GM23248 (cell line): Measurements from ENCODE around the gene ERC1. TPM values are rescaled to one million over a fixed set of nuclear protein-coding genes. Genes with fewer than 3 reads are reported as not detected.

ENCODE experiments used
- DNase-seq: peaks from one replicate; pipeline ENCODE4 v3.0.0-alpha.2; 2015
- H2AFZ ChIP-seq: fragments of 200-600 bp; sonication (generic); 2 replicates; pipeline ENCODE4 v1.6.1; 2016; ENCODE audit warnings: antibody characterized with exemption
- H3F3A ChIP-seq: fragments of 200-600 bp; sonication (generic); 2 replicates; pipeline ENCODE4 v1.6.1; 2016; ENCODE audit warnings: mild to moderate bottlenecking, antibody characterized with exemption, mixed run types; ENCODE audit not compliant: insufficient read depth
- H3K27ac ChIP-seq: fragments of 200-600 bp; sonication (generic); 2 replicates; pipeline ENCODE4 v1.5.1; 2016; ENCODE audit warnings: mild to moderate bottlenecking
- H3K27me3 ChIP-seq: fragments of 200-600 bp; sonication (generic); replicated peaks from 2 replicates; pipeline ENCODE4 v1.6.1; 2016; ENCODE audit warnings: mild to moderate bottlenecking; ENCODE audit not compliant: insufficient read depth
- H3K36me3 ChIP-seq: fragments of 200-600 bp; sonication (generic); 2 replicates; pipeline ENCODE4 v1.6.1; 2016; ENCODE audit warnings: low read depth, mild to moderate bottlenecking
- H3K4me1 ChIP-seq: fragments of 200-600 bp; sonication (generic); 2 replicates; pipeline ENCODE4 v1.6.1; 2016; ENCODE audit warnings: mild to moderate bottlenecking; ENCODE audit not compliant: insufficient read depth
- H3K4me2 ChIP-seq: fragments of 200-600 bp; sonication (generic); one replicate; pipeline ENCODE4 v1.6.1; 2016; ENCODE audit warnings: mild to moderate bottlenecking; ENCODE audit not compliant: unreplicated experiment
- H3K4me3 ChIP-seq: fragments of 200-600 bp; sonication (generic); 2 replicates; pipeline ENCODE4 v1.5.1; 2016; ENCODE audit warnings: mild to moderate bottlenecking
- H3K79me2 ChIP-seq: fragments of 200-600 bp; sonication (generic); 2 replicates; pipeline ENCODE4 v1.6.1; 2016; ENCODE audit warnings: mild to moderate bottlenecking; ENCODE audit not compliant: insufficient read depth
- H3K9ac ChIP-seq: fragments of 200-600 bp; sonication (generic); 2 replicates; pipeline ENCODE4 v1.6.1; 2016; ENCODE audit warnings: mild to moderate bottlenecking
- H3K9me2 ChIP-seq: fragments of 200-600 bp; sonication (generic); 2 replicates; pipeline ENCODE4 v1.6.1; 2016; ENCODE audit warnings: mixed run types, mild to moderate bottlenecking, moderate library complexity; ENCODE audit not compliant: insufficient read depth
- H3K9me3 ChIP-seq: fragments of 200-600 bp; sonication (generic); one replicate; pipeline ENCODE4 v1.6.1; 2017; ENCODE audit warnings: low read depth
- H4K20me1 ChIP-seq: fragments of 200-600 bp; sonication (generic); 2 replicates; pipeline ENCODE4 v1.6.0; 2016; ENCODE audit not compliant: insufficient read depth
- EZH2 ChIP-seq: fragments of 200-600 bp; sonication (generic); IDR thresholded peaks from 2 replicates; pipeline ENCODE4 v1.6.1; 2018; ENCODE audit warnings: antibody characterized with exemption, mild to moderate bottlenecking; ENCODE audit not compliant: insufficient read depth, poor library complexity, severe bottlenecking
- EZH2phosphoT487 ChIP-seq: fragments of 200-600 bp; sonication (generic); IDR thresholded peaks from 2 replicates; pipeline ENCODE4 v1.6.1; 2018; ENCODE audit warnings: antibody characterized with exemption, moderate library complexity, mild to moderate bottlenecking, low read depth; ENCODE audit not compliant: insufficient read depth
- WGBS, 2 experiments: methylation state at CpG; one replicate each; pipeline ENCODE4 v1.1.6; 2015 to 2017; ENCODE audit warnings: low lambda C conversion rate in 2 of 2, low coverage in 1 of 2; ENCODE audit errors: missing lambda C conversion rate in 2 of 2; 5-methylcytosine and 5-hydroxymethylcytosine counted together
- in situ Hi-C: fragments of 300-500 bp; cut with MboI; formaldehyde crosslinking; loops from 2 replicates; pipeline ENCODE4 v1.15.0; 2020
- polyA plus RNA-seq: library from polyadenylated mRNA; unstranded; fragments of >200 nt; fragmentation: Nextera tagmentation; extraction: Ambion mirVana; gene quantifications from 2 replicates; pipeline ENCODE4 v1.2.1, GENCODE V29; 2016
- total RNA-seq: library from RNA; depleted of rRNA; stranded (reverse); fragments of >200 nt; shearing (Covaris generic); gene quantifications from 2 replicates; pipeline ENCODE4 v1.2.3, GENCODE V29; 2014

Gene ERC1
- total and polyA plus RNA-seq, 2 experiments from 2014 or later: 21.5 to 23.3 TPM

GRCh38 chr12:953776-954175 is 37.2 kb upstream of the ERC1 start:
- no peaks in the 10 kb centered on the region for H3K9me3 ChIP-seq
- peak overlapping the region; percentile 45 for H3K4me3 ChIP-seq
- H3K27ac ChIP-seq: peak overlapping the region; percentile 74
- peaks cover 20% of the 10 kb centered on the region for H3K4me1 ChIP-seq
- H3K36me3 ChIP-seq: no peaks in the 10 kb centered on the region
- no peaks in the 10 kb centered on the region for H4K20me1 ChIP-seq
- in situ Hi-C loops: no loop called here
- H3K4me2 ChIP-seq: peak overlapping the region; percentile 70
- peaks cover under 1% of the 10 kb centered on the region; the same call in 1 of the 2 replicates for H3K79me2 ChIP-seq
- 3 to 9% methylated on average over 7 of the region's 7 CpGs for WGBS, 2 experiments
- H3F3A ChIP-seq: peaks cover 22% of the 10 kb centered on the region
- TF ChIP-seq EZH2: no peak
- TF ChIP-seq EZH2phosphoT487: no peak
- peak overlapping the region; percentile 79 for H2AFZ ChIP-seq
- H3K9ac ChIP-seq: peak overlapping the region; percentile 55
- no peaks in the 10 kb centered on the region for H3K9me2 ChIP-seq
- no peaks in the 10 kb centered on the region for H3K27me3 ChIP-seq
- DNase-seq: peak; percentile 91

DNA sequence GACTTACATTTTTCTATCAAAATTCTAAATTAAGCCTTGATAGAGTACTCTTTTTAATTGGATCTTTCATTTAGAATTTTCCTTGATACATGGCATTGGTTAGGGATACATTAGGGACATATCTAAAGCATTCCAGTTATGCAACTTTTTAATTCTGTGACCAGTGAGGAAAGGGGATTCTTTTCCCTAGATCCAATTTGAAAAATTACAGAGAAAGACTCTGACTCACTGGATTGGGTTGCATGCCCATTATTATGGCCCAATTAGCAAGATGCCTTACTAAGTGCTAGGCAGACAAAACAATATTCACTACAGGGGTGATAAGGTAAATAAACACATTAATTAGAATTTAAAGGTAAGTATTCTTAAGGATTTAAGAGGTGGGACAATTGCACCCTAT is 36.3 kb upstream of the ERC1 start:
- peak overlapping the region; percentile 74; the same call in 1 of the 2 replicates for H3K27ac ChIP-seq
- H3K4me1 ChIP-seq: peaks cover 20% of the 10 kb centered on the region
- no peak for TF ChIP-seq EZH2phosphoT487
- TF ChIP-seq EZH2: no peak
- in situ Hi-C loops: no loop called here
- H3K4me2 ChIP-seq: no peak overlapping the region
- peaks cover 21% of the 10 kb centered on the region for H3F3A ChIP-seq
- no peaks in the 10 kb centered on the region for H4K20me1 ChIP-seq
- H3K9ac ChIP-seq: no peak overlapping the region
- H3K9me3 ChIP-seq: no peaks in the 10 kb centered on the region
- DNase-seq: peak; percentile 15
- H3K27me3 ChIP-seq: no peaks in the 10 kb centered on the region
- H2AFZ ChIP-seq: no peak overlapping the region
- H3K36me3 ChIP-seq: no peaks in the 10 kb centered on the region
- no peaks in the 10 kb centered on the region for H3K9me2 ChIP-seq
- H3K4me3 ChIP-seq: no peak overlapping the region
- H3K79me2 ChIP-seq: no peaks in the 10 kb centered on the region

DNA sequence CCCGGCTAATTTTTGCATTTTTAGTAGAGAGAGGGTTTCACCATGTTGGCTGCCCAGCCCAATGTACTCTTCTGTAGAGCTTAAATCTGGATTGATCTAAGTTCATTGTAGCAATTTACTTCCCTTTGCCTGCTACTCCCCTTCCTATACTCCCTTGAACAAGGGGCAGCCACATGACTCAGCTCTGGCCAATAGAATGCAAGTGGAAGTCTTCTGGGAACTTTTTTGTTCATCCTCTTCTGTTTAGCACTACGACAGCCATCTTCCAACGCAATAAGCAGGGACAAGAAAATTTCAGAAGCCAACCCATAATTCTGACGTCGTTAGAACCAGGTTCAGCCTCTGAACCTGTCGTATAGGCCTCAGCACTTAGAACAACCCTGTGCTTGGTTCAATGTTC is 35.1 kb upstream of the ERC1 start:
- TF ChIP-seq EZH2 (no peak), EZH2phosphoT487 (no peak)
- Histone ChIP-seq H3F3A (peaks cover 21% of the 10 kb centered on the region), H2AFZ (no peak overlapping the region), H3K9me3 (no peaks in the 10 kb centered on the region), H3K27ac (no peak overlapping the region), H3K9ac (no peak overlapping the region), H3K9me2 (no peaks in the 10 kb centered on the region), H3K79me2 (no peaks in the 10 kb centered on the region), H3K27me3 (no peaks in the 10 kb centered on the region), H3K36me3 (no peaks in the 10 kb centered on the region), H4K20me1 (no peaks in the 10 kb centered on the region), H3K4me1 (peaks cover 20% of the 10 kb centered on the region), H3K4me3 (no peak overlapping the region), H3K4me2 (no peak overlapping the region)
- 78 to 80% methylated on average over 6 of the region's 6 CpGs for WGBS, 2 experiments
- in situ Hi-C loops: no loop called here
- DNase-seq: no peak

DNA sequence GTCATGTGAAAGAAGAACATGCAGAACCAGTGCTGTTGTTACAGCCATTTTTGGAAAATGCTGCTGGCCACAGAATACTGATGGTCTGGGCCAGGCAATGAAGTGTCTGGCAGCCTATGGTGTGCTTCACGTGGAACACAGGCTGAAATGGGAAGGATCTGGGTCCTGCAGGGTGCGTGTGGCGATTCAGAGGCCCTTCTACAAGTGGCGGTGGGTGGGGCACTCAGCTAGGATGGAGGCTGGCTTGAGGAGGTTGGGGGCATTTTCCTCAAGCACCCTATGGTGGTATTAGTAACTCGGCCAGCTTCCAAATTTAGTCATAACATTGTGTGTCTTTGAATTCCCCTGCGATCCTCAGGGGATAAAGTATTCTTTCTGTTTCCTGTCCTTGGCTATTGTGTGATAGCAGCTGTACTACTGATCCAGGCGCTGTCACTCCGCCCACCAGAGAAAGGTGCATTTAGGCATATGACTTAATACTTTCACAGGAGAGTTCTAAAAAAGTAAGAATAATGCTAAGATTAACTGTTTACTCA is 32.4 kb upstream of the ERC1 start:
- Histone ChIP-seq H2AFZ (no peak overlapping the region), H3K27me3 (no peaks in the 10 kb centered on the region), H3K27ac (no peak overlapping the region), H3K9ac (no peak overlapping the region), H3K36me3 (no peaks in the 10 kb centered on the region), H3K79me2 (no peaks in the 10 kb centered on the region), H4K20me1 (no peaks in the 10 kb centered on the region), H3F3A (peaks cover 14% of the 10 kb centered on the region), H3K4me1 (peaks cover 12% of the 10 kb centered on the region), H3K4me3 (no peak overlapping the region), H3K4me2 (no peak overlapping the region), H3K9me2 (no peaks in the 10 kb centered on the region), H3K9me3 (no peaks in the 10 kb centered on the region)
- WGBS, 2 experiments: 44 to 49% methylated on average over 7 of the region's 8 CpGs
- TF ChIP-seq EZH2 (no peak), EZH2phosphoT487 (no peak)
- peak; percentile 51 for DNase-seq
- in situ Hi-C loops: no loop called here

DNA sequence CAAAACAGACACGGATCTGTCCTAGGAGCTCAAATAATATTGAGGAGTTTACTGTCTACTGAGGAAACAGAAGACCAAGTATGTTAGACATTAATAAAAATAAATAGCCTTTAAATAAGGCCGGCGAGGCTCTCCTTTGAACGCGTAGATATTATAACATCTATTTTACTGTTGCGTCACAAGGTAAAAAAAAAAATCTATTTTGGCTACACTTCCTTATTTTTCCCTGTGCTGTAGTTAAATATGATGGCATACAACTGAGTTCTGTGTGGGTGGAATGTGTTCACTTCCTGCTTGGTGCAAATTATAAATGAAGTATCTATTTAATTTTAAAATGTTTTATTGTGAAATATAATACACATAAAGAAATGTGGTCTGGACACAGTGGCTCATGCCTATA is 24.3 kb upstream of the ERC1 start:
- H3K27ac ChIP-seq: no peak overlapping the region
- no peak overlapping the region for H3K9ac ChIP-seq
- H3K4me1 ChIP-seq: no peaks in the 10 kb centered on the region
- no peak for DNase-seq
- H3K9me2 ChIP-seq: no peaks in the 10 kb centered on the region
- H3K4me2 ChIP-seq: no peak overlapping the region
- H3K9me3 ChIP-seq: no peaks in the 10 kb centered on the region
- no peaks in the 10 kb centered on the region for H3K36me3 ChIP-seq
- no peaks in the 10 kb centered on the region for H4K20me1 ChIP-seq
- H3F3A ChIP-seq: no peaks in the 10 kb centered on the region
- no peaks in the 10 kb centered on the region for H3K79me2 ChIP-seq
- in situ Hi-C loops: no loop called here
- 88 to 93% methylated on average over 6 of the region's 6 CpGs for WGBS, 2 experiments
- H3K27me3 ChIP-seq: no peaks in the 10 kb centered on the region
- no peak for TF ChIP-seq EZH2
- TF ChIP-seq EZH2phosphoT487: no peak
- H2AFZ ChIP-seq: no peak overlapping the region
- no peak overlapping the region for H3K4me3 ChIP-seq
